NCI-H460 (cell line): ENCODE data around the gene SCN2B. TPM values are rescaled to one million over a fixed set of nuclear protein-coding genes. Genes with fewer than 3 reads are reported as not detected.

ENCODE experiments used
- DNase-seq: peaks from one replicate; pipeline ENCODE4 v3.0.0-alpha.2; 2016; ENCODE audit warnings: low read depth; ENCODE audit errors: extremely low read depth
- polyA plus RNA-seq: library from polyadenylated mRNA; depleted of rRNA; stranded (reverse); fragments of >200 nt; gene quantifications from 2 replicates; pipeline ENCODE4 v1.2.3, GENCODE V29; 2014; cell fraction: nucleus; rRNA removed
- total RNA-seq: library from RNA; depleted of rRNA; stranded (reverse); fragments of >200 nt; shearing (Covaris generic); gene quantifications from 2 replicates; pipeline ENCODE4 v1.2.3, GENCODE V29; 2014; rRNA removed

The SCN2B gene
- not detected in 2 replicates for total RNA-seq
- not detected in 2 replicates for polyA plus RNA-seq

GRCh38 chr11:118175993-118176777 lies at the start of gene SCN2B:
SCN2B (minus strand) TSS chr11:118176639; CDS start chr11:118176431, 208 bp downstream.
- no peak for DNase-seq

GRCh38 chr11:118224511-118225188 lies 48.2 kb upstream of the SCN2B start, which contains the start of gene JAML:
JAML (minus strand) TSS chr11:118225011; CDS start chr11:118214866, 10,145 bp downstream.
- no peak for DNase-seq

GRCh38 chr11:118223992-118224391 lies 47.6 kb upstream of the SCN2B start:
- no peak for DNase-seq

- no peak for DNase-seq
Observed at GRCh38 chr11:118223570-118223969, 47.1 kb upstream of the SCN2B start.

- no peak for DNase-seq
Observed at GRCh38 chr11:118222437-118222836, 46.0 kb upstream of the SCN2B start.

GRCh38 chr11:118221419-118221818 lies 45.0 kb upstream of the SCN2B start:
- DNase-seq, result no peak

- DNase-seq, result no peak
Observed at GRCh38 chr11:118219732-118220131, 43.3 kb upstream of the SCN2B start.

GRCh38 chr11:118219244-118219643 lies 42.8 kb upstream of the SCN2B start:
- DNase-seq, result no peak

GRCh38 chr11:118217575-118217974 lies 41.1 kb upstream of the SCN2B start:
- DNase-seq, result no peak

GRCh38 chr11:118216621-118217481 lies 40.4 kb upstream of the SCN2B start:
- DNase-seq, result no peak

- DNase-seq, result no peak
Observed at GRCh38 chr11:118215765-118216164, 39.3 kb upstream of the SCN2B start.

GRCh38 chr11:118215262-118215661 lies 38.8 kb upstream of the SCN2B start:
- no peak for DNase-seq

GRCh38 chr11:118214210-118214914 lies 37.9 kb upstream of the SCN2B start:
- DNase-seq, result no peak

GRCh38 chr11:118213781-118214180 lies 37.3 kb upstream of the SCN2B start:
- DNase-seq, result no peak

GRCh38 chr11:118213201-118213600 lies 36.8 kb upstream of the SCN2B start:
- DNase-seq, result no peak

- DNase-seq, result no peak
Observed at GRCh38 chr11:118212781-118213191, 36.3 kb upstream of the SCN2B start.

GRCh38 chr11:118212131-118212725 lies 35.8 kb upstream of the SCN2B start:
- DNase-seq, result no peak

GRCh38 chr11:118211006-118211405 lies 34.6 kb upstream of the SCN2B start:
- no peak for DNase-seq

- DNase-seq, result no peak
Observed at GRCh38 chr11:118210323-118210722, 33.9 kb upstream of the SCN2B start.

- no peak for DNase-seq
Observed at GRCh38 chr11:118209033-118209432, 32.6 kb upstream of the SCN2B start.
